ENCODE measurements around the gene ABCF3.

DNA sequence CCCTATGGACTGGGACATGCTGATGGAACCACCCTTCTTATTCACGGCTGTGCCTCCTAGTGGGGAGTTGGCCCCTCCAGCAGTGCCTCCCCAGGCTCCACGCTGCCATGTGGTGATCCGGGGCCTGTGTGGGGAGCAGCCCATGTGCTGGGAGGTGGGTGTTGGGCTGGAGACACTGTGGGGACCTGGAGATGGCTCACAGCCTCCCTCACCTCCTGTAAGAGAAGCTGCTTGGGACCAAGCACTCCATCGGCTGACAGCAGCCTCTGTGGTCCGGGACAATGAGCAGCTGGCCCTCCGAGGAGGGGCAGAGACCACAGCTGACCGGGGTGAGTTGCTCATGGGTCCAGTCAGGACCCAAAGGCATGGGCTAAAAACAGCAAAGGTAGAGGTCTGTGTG lies 53.7 kb downstream of the ABCF3 start:
- TF ChIP-seq, protein P1, sequence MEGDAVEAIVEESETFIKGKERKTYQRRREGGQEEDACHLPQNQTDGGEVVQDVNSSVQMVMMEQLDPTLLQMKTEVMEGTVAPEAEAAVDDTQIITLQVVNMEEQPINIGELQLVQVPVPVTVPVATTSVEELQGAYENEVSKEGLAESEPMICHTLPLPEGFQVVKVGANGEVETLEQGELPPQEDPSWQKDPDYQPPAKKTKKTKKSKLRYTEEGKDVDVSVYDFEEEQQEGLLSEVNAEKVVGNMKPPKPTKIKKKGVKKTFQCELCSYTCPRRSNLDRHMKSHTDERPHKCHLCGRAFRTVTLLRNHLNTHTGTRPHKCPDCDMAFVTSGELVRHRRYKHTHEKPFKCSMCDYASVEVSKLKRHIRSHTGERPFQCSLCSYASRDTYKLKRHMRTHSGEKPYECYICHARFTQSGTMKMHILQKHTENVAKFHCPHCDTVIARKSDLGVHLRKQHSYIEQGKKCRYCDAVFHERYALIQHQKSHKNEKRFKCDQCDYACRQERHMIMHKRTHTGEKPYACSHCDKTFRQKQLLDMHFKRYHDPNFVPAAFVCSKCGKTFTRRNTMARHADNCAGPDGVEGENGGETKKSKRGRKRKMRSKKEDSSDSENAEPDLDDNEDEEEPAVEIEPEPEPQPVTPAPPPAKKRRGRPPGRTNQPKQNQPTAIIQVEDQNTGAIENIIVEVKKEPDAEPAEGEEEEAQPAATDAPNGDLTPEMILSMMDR (optimal IDR thresholded peaks at IDR 0.05 in 1 of 3, IDR thresholded peaks at IDR 0.05 in 1 of 3, conservative IDR thresholded peaks at IDR 0.05 in 1 of 3; ENCODE audit: extremely low read depth in 1 of 3, insufficient read depth in 2 of 3, low read length in 3 of 3) = no peak
- no peak for TF ChIP-seq EZH2 (IDR thresholded peaks at IDR 0.05; ENCODE audit: low read length)
